Posterior vena cava (tissue), 2 donors: ENCODE measurements around the gene BPIFB2. TPM values are rescaled to one million over a fixed set of nuclear protein-coding genes. Genes with fewer than 3 reads are reported as not detected.

ENCODE experiments used
- DNase-seq: peaks from one replicate; pipeline ENCODE4 v3.0.0-alpha.2; 2020; ENCODE audit warnings: low spot score
- intact Hi-C, 2 donors: fragments of 100-400 bp; cut with DNase I; formaldehyde crosslinking; loops; one replicate each; pipeline versions ENCODE4 v1.14.1 to v1.14.2; 2022 to 2023
- total RNA-seq, 2 donors: library from RNA; stranded (reverse); fragmentation: NEBNext Ultra II Directional; extraction: Animal tissue kit (Norgen Biotek cat#: 25700); gene quantifications; one replicate each; pipeline ENCODE4 v1.2.1, GENCODE V29; 2021
- donor health status: DM: yes; HTN: yes; CAD: no.
- donor health status: DM: yes; HTN: yes; CAD: no.

Gene BPIFB2
- total RNA-seq, 2 donors from 2014 or later, result not detected

- no peak for DNase-seq
- intact Hi-C loops, result no loop called here
Observed at GRCh38 chr20:33053291-33054106, 46.0 kb downstream of the BPIFB2 start, which contains the start of gene BPIFB3. Gene BPIFB3 (plus strand): TSS chr20:33053903. CDS start chr20:33055436, 1,533 bp downstream.

GRCh38 chr20:33054381-33054780 lies 46.9 kb downstream of the BPIFB2 start:
- no peak for DNase-seq
- intact Hi-C loops, result no loop called here

DNA sequence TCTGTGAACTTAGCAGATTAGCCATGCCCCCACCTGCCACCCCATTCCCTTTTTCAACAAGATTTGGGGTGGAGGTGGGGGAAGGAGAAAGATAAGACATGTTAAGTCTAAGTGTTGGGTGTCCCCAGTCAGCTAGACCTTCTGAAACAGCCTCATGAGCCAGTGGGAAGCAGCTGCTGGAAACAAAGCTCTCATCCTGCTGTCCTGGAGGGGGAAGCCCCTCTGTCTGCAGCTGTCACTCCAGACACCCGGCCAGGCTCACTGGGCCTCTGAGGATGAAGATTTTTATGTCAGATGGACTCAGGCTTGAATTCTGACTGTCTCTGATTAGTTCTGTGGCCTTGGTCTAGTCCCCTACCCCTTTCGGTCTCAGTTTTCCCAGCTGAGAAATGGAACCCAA lies 47.3 kb downstream of the BPIFB2 start:
- DNase-seq, result no peak
- intact Hi-C loops, result loop anchor here in 1 of 2 donors (1.0 kb wide), 1 partner anchor 27 kb away; no protein-coding TSS in a partner anchor

DNA sequence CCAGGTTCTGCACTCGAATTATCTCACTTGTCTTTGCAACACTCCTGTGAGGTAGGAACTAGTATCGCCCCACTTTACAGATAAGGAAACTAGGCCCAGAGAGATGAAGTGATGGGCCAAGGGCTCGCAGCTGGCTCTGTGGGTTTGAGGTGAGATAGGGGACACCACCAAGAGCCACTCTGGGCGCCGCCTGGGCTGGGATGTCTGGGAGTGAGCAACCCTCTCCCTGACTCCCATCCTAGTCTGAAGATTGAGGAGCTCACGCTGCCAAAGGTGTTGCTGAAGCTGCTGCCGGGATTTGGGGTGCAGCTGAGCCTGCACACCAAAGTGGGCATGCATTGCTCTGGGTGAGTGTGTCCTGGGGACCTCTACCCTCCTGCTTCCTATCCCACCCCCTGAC lies 51.6 kb downstream of the BPIFB2 start:
- no peak for DNase-seq
- intact Hi-C loops, result no loop called here

DNA sequence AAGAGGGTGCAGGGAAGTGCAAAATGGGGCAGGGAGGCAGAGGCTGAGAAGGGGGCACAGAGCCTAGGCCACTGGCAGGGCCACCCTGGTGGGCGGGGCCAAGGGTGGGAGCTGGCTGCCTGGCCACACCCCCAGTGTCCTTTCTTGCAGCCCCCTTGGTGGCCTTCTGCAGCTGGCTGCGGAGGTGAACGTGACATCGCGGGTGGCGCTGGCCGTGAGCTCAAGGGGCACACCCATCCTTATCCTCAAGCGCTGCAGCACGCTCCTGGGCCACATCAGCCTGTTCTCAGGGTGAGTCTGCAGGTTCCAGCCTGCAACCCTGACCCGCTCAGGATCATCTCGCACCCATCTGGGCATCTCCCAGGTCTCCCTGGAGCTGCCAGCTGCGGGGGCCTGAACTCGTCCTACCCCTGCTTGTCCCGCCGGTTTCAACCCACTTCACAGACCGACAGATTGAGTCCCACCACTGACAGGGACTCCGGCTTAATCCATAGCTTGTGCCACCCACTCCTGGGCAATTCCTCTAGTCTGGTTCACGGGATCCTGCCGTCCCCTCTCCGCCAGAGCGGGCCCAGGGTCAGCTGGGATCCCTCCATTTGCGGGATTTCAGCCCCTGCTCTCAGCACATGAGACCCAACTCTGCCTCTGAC lies 52.4 kb downstream of the BPIFB2 start:
- DNase-seq, result no peak
- intact Hi-C loops, result no loop called here

GRCh38 chr20:33061658-33062028 lies 54.1 kb downstream of the BPIFB2 start:
- DNase-seq, result no peak
- intact Hi-C loops, result no loop called here

DNA sequence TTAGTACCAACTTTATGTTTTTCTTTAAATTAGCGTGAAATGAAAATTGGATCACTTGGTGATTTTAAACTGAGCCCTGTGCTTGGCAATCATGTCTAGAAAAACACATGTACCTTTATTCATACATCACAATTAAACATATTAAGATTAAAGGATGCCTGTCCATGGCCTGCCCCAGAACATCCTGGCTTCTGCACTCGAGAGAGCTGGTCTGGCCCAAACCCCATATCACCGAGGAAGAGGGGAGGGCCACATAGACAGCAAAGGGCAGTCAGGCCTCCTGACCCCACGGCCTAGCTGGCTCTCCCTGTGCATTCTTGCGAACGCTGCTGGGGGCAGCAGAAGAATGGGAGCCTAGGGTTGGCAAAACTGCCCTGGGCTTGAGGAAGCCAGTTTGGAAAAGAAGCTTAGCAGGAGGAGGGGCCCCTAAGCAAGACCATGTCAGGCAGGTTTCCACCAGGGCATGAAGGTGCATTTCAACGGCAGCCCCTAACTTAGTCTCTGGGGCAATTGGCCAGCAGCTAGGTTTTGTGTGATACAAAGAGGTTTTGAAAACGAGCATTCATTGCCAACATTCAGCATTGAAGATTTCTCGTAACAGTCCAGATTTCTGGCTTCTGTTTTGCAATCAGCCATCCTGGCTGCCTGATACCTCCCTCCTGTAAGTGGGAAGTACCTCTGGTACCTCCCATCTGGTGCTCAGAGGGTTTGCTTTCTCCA lies 54.8 kb downstream of the BPIFB2 start:
- intact Hi-C loops, result no loop called here
- DNase-seq, result no peak

- no peak for DNase-seq
- intact Hi-C loops, result no loop called here
Observed at GRCh38 chr20:33062825-33063149, 55.3 kb downstream of the BPIFB2 start.

DNA sequence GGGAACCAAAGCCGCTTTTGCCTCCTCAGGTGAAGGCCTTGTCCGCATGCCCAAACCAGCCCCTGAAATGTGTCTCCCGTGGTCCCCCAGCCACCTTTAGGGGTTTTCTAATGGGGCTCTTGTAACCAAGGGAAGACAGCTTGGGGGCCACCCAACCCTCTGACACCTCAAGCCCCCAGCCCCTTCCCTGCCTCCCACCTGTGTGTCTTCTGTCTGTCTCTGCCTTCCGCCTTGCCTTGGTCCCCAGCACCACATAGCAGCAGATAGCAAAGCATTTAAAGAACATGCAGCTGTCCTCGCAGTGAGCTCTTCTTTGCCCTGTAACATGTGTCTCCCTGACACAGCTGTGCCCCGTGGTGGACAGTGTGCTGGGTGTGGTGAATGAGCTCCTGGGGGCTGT lies 55.8 kb downstream of the BPIFB2 start:
- no peak for DNase-seq
- intact Hi-C loops, result no loop called here

DNA sequence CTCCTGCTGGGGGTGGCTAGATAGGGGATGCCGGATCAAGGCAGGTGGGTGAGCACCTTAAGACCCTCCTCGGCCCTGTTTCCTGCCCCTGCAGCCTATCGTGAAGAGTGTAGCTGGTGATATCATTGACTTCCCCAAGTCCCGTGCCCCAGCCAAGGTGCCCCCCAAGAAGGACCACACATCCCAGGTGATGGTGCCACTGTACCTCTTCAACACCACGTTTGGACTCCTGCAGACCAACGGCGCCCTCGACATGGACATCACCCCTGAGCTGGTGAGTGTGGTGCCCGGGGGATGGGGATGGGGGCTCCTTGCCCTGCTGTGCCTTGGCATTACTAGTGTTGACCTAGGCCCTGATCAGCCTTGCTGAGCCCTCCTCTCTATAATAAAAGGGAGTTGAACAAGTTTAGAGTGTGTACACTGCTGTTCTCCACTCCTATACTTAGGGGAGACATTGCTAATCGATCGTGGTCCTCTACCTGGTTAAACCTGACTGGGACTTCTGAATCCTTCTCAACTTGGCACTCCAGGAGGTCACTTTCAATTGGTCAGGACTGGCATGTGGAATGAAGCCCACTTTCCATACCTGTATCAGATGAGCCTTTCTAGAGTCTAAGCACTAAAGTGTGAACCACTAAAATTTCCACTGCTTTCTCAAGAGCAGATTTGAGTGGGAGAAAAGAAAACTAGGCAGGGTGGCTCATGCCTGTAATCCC lies 57.2 kb downstream of the BPIFB2 start:
- DNase-seq, result no peak
- intact Hi-C loops, result no loop called here

DNA sequence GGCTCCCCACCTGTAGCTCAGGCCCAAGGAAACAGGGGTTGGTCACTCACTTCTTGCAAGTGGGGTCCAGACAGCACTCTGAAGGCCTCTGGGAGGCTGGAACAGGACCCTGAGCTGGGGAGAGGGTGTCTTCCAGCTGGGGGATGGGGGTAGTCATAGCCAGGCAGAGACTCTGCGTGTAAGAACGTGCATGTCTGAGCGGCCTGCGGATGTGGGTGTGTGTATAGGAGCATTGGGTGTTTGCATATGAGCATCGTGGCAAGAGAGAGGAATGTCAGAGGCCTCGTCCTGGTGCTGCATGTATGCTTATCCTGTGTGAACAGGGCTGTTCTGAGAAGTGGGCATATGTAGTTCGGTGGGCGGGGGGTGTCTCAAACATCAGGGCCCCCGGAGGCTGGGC lies 58.3 kb downstream of the BPIFB2 start:
- intact Hi-C loops, result no loop called here
- DNase-seq, result no peak

GRCh38 chr20:33067806-33068205 lies 60.3 kb downstream of the BPIFB2 start:
- intact Hi-C loops, result no loop called here
- no peak for DNase-seq

- intact Hi-C loops, result no loop called here
- no peak for DNase-seq
Observed at GRCh38 chr20:33068251-33068939, 60.9 kb downstream of the BPIFB2 start.

DNA sequence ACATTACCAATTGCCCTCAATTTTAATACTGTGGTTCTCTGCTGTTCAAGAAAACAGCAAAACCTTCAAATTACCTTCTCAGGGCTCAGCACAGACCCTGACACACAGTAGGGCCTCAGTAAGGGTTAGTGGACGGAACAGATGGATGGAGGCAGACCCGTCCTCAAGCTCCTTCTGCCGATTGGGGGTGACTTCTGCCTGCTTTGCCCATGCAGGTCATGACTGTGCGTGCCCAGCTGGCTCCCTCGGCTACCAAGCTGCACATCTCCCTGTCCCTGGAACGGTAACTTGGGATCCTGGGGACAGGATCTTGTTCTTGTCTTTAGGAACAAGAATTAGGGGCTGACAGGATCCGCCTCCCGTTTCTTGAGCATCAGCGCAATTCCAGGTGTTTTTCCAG lies 62.2 kb downstream of the BPIFB2 start:
- intact Hi-C loops, result no loop called here
- no peak for DNase-seq

DNA sequence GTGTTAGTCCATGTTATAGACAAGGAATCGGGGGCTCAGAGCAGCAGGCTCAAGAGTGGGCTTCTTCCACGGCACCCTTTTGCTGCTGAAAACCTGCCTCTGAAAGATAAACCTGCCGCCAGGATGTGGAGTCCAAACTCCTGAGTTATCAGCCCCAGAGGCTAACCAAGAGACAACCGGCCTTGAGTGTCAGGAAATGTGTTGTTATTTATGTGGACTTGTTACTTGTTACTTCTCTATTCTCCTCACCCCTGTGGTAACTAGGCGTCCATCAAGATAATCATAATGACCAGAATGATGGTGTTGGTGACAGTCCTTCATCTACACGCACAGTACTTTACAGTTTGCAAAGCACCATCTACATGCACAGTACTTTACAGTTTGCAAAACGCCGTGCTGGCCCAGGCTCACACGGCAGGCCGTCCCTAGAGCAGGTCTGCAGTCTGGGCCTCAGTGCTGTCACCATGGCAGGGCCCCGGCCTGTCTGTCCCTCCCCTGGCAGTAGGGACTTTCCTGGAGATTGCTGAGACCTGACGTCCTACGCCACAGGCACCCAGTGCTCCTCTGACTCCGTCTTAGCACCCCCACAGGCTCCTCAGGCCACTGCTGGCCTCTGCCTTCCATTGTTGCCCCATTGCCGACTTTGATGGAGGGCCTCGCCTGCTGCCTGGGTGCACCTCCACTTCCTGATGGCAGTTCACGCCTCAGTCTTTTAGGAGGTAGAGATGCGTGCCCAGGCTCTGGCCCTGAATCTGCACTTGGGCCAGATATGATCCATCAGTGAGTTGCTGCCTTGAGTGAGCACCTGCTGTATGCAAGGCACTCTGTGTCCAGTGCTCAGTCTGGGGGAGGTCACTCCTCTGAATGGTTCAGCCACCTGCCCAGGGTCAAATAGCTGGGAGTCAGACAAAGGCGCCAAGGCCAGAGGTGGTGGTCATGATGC lies 62.9 kb downstream of the BPIFB2 start:
- DNase-seq, result no peak
- intact Hi-C loops, result no loop called here

- intact Hi-C loops, result no loop called here
- DNase-seq, result no peak
Observed at GRCh38 chr20:33071198-33071597, 63.7 kb downstream of the BPIFB2 start.

DNA sequence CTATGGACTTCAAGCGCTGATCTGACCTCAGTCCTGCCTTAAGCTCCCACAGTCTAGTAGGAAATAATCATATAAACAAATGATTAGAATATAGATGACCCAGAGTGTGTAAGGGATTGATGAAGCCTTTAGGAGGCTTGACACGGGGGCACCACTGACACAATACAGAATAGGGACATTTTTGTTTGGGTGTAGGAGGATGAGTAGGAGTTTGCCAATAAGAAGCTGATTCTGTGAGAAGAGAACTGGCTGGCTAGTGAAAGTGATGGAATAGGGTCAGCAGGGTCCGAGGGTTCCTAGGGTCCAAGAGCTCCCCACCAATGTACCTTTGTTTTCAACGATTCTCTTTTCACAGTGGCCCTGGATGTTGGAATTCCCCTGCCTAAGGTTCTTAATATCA lies 64.9 kb downstream of the BPIFB2 start:
- DNase-seq, result no peak
- intact Hi-C loops, result no loop called here

DNA sequence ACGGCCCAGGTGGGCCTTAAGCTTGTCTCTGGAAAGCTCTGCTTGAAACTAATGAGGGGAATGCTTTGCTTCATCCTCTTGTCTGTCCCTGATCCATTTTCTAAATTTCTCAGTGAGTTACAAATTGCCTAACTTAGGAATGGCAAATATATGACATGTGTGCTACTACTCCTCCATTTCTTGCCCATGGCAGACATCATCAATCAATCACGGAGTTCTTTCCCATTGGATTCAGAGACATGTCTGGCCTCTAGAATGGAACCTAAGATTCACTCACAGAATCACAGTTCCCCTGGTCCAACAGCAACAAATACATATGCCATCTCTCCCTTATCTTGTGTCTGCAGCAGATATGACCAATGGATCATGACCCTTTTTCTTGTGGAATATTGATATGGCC lies 65.3 kb downstream of the BPIFB2 start:
- intact Hi-C loops, result no loop called here
- no peak for DNase-seq
